Fibroblast of lung (primary cell): ENCODE measurements around the gene CTU1. TPM values are rescaled to one million over a fixed set of nuclear protein-coding genes. Genes with fewer than 3 reads are reported as not detected.

Experiments
- DNase-seq, 2 donors: peaks; one replicate each; pipeline versions ENCODE4 v3.0.0 to v3.0.0-alpha.2; 2010; ENCODE audit warnings: low read depth in 2 of 2
- H2AFZ ChIP-seq: 2 replicates; pipeline ENCODE4 v1.5.1; 2012; ENCODE audit warnings: low read length, control low read depth, inconsistent platforms
- H3K27ac ChIP-seq: 2 replicates; pipeline ENCODE4 v1.5.1; 2011; ENCODE audit warnings: low read length, control low read depth; ENCODE audit not compliant: insufficient read depth
- H3K27me3 ChIP-seq: 2 replicates; pipeline ENCODE4 v1.5.1; 2011; ENCODE audit warnings: mild to moderate bottlenecking, low read length; ENCODE audit not compliant: control insufficient read depth, insufficient read depth
- H3K36me3 ChIP-seq: 2 replicates; pipeline ENCODE4 v1.5.1; 2011; ENCODE audit warnings: low read length; ENCODE audit not compliant: control insufficient read depth, insufficient read depth
- H3K4me1 ChIP-seq: 2 replicates; pipeline ENCODE4 v1.5.1; 2011; ENCODE audit warnings: low read length; ENCODE audit not compliant: control insufficient read depth, insufficient read depth; ENCODE audit errors: extremely low read depth
- H3K4me2 ChIP-seq: 2 replicates; pipeline ENCODE4 v1.5.1; 2011; ENCODE audit warnings: low read length, control low read depth; ENCODE audit not compliant: insufficient read depth; ENCODE audit errors: extremely low read depth
- H3K4me3 ChIP-seq, 4 experiments: fragments of 200-600 bp in 1 of 4; sonication (generic) in 1 of 4; replicated peaks in 1 of 4; 2 replicates each; pipeline ENCODE4 v1.5.1; 2011 to 2016; ENCODE audit warnings: low read length in 4 of 4, low read depth in 3 of 4, mild to moderate bottlenecking in 3 of 4, control low read depth in 2 of 4, inconsistent platforms in 1 of 4, mixed read lengths in 1 of 4; ENCODE audit not compliant: insufficient read depth in 1 of 4; ENCODE audit errors: control extremely low read depth in 1 of 4
- H3K79me2 ChIP-seq: 2 replicates; pipeline ENCODE4 v1.5.1; 2012; ENCODE audit warnings: mild to moderate bottlenecking, low read length, inconsistent platforms; ENCODE audit not compliant: control insufficient read depth, insufficient read depth
- H3K9ac ChIP-seq: 2 replicates; pipeline ENCODE4 v1.5.1; 2011; ENCODE audit warnings: mild to moderate bottlenecking, low read length, control low read depth; ENCODE audit not compliant: insufficient read depth
- H3K9me3 ChIP-seq: 2 replicates; pipeline ENCODE4 v1.5.1; 2012; ENCODE audit warnings: low read depth, low read length; ENCODE audit not compliant: control insufficient read depth, insufficient read depth
- H4K20me1 ChIP-seq: 2 replicates; pipeline ENCODE4 v1.5.1; 2011; ENCODE audit warnings: low read length; ENCODE audit not compliant: control insufficient read depth, insufficient read depth; ENCODE audit errors: extremely low read depth
- CTCF ChIP-seq, 2 donors: IDR thresholded peaks in 1 of 2; conservative IDR thresholded peaks in 1 of 2; 1 replicate in 1 of 2; 2 replicates in 1 of 2; pipeline ENCODE4 v1.5.1; 2011 to 2012; ENCODE audit warnings: low read length in 2 of 2, control low read depth in 1 of 2, inconsistent platforms in 1 of 2, low read depth in 1 of 2, mild to moderate bottlenecking in 1 of 2
- EZH2 ChIP-seq: IDR thresholded peaks from 2 replicates; pipeline ENCODE4 v1.5.1; 2012; ENCODE audit warnings: low read length, control low read depth, mild to moderate bottlenecking; ENCODE audit errors: missing control alignments
- polyA plus RNA-seq, 2 donors: library from polyadenylated mRNA; depleted of rRNA in 1 of 2; stranded (reverse) in 1 of 2; unstranded in 1 of 2; fragments of >200 nt; gene quantifications; 2 replicates each; pipeline ENCODE4 v1.2.1, GENCODE V29; 2011 to 2012; ENCODE audit warnings: missing spikeins in 1 of 2
- total RNA-seq: library from RNA; depleted of rRNA; stranded (reverse); fragments of >200 nt; gene quantifications from 2 replicates; pipeline ENCODE4 v1.2.1, GENCODE V29; 2014

Gene CTU1
- total and polyA plus RNA-seq, 2 donors (not counting 1 experiment from before 2014, with no cell fraction given): 1.2 to 8.1 TPM

DNA sequence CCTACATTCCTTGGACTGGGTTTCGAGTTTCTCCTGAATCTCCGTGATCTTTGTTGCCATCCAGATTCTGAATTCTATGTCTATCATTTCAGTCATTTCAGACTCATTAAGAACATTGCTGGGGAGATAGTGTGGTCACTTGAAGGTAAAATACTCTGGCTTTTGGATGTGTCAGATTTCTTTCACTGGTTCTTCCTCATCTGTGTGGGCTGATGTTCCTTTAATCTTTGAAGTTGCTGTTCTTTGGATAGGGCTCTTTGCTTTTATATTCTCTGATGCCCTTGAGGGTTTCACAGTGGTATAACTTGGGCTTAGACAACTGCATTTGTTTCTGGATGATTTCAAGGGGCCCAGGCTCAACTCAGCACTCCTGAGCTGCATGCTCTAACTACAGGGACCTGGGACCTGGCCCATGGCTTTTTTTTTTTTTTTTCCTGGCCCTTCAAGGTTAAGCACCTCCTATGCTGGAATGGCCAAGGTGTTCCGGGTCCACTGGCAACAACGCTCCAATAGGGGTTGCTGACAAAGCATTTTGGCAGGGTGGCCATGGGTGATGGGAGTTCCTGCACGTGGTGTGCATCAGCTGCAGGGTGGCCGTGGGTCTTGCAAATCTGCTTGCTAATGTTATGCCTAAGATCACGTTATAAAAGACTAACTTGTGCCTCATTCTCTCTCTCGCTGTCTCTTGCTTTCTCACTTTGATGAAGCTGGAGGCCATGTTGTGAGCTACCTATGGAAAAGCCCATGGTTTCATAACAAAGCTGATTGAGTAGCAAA is 28.0 kb upstream of the CTU1 start:
- Histone ChIP-seq H3K27ac (no peak overlapping the region), H3K36me3 (no peaks in the 10 kb centered on the region), H3K79me2 (no peaks in the 10 kb centered on the region), H4K20me1 (no peaks in the 10 kb centered on the region), H3K9me3 (no peaks in the 10 kb centered on the region), H3K4me2 (no peak overlapping the region), H3K4me3 (no peak overlapping the region), H3K4me1 (no peaks in the 10 kb centered on the region), H3K9ac (no peak overlapping the region), H2AFZ (no peak overlapping the region), H3K27me3 (no peaks in the 10 kb centered on the region)
- TF ChIP-seq CTCF (conservative IDR thresholded peaks at IDR 0.05 in 1 of 2, IDR thresholded peaks at IDR 0.05 in 1 of 2; ENCODE audit: low read depth in 1 of 2, low read length in 2 of 2) (no peak), EZH2 (no peak)
- DNase-seq: no peak

DNA sequence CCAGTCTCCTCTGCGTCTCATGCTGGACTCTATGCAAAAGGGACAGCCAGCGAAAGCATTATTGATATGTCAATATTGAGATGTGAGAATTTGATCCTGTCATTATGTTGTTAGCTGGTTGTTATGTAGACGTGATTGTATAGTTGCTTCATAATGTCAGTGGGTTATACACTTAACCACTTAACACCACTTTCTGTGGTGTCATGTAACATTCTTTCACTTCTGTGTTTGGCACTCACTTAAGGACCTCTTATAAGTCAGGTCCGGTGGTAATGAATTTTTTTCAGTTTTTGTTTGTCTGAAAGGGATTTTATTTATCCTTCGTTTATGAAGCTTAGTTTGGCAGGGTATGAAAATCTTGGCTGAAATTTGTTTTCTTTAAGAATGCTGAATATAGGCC is 26.8 kb upstream of the CTU1 start:
- H3K27ac ChIP-seq: no peak overlapping the region
- DNase-seq: no peak
- H3K4me3 ChIP-seq: no peak overlapping the region
- H3K27me3 ChIP-seq: no peaks in the 10 kb centered on the region
- H3K79me2 ChIP-seq: no peaks in the 10 kb centered on the region
- H4K20me1 ChIP-seq: no peaks in the 10 kb centered on the region
- H2AFZ ChIP-seq: no peak overlapping the region
- H3K9ac ChIP-seq: no peak overlapping the region
- TF ChIP-seq CTCF (conservative IDR thresholded peaks at IDR 0.05 in 1 of 2, IDR thresholded peaks at IDR 0.05 in 1 of 2; ENCODE audit: low read depth in 1 of 2, low read length in 2 of 2): no peak
- TF ChIP-seq EZH2: no peak
- H3K4me2 ChIP-seq: no peak overlapping the region
- no peaks in the 10 kb centered on the region for H3K9me3 ChIP-seq
- no peaks in the 10 kb centered on the region for H3K36me3 ChIP-seq
- H3K4me1 ChIP-seq: no peaks in the 10 kb centered on the region

GRCh38 chr19:51131780-51132680 is 23.8 kb upstream of the CTU1 start:
- Histone ChIP-seq H3K4me3 (no peak overlapping the region), H3K4me2 (no peak overlapping the region), H3K27ac (no peak overlapping the region), H2AFZ (peak overlapping the region; percentile 44), H3K36me3 (no peaks in the 10 kb centered on the region), H4K20me1 (no peaks in the 10 kb centered on the region), H3K9me3 (no peaks in the 10 kb centered on the region), H3K9ac (no peak overlapping the region), H3K79me2 (no peaks in the 10 kb centered on the region), H3K27me3 (no peaks in the 10 kb centered on the region), H3K4me1 (no peaks in the 10 kb centered on the region)
- DNase-seq: peak in 1 of 2 donors; percentile 60
- TF ChIP-seq EZH2: no peak
- TF ChIP-seq CTCF (conservative IDR thresholded peaks at IDR 0.05 in 1 of 2, IDR thresholded peaks at IDR 0.05 in 1 of 2; ENCODE audit: low read depth in 1 of 2, low read length in 2 of 2): no peak
